Fibroblast of pulmonary artery (primary cell): ENCODE data around the gene TFDP1.

Experiments used
- DNase-seq: peaks from one replicate; pipeline ENCODE4 v3.0.0-alpha.2; 2010; ENCODE audit warnings: low read depth
- H3K4me3 ChIP-seq: replicated peaks from 2 replicates; pipeline ENCODE4 v1.5.1; 2011; ENCODE audit warnings: low read depth, mild to moderate bottlenecking, control low read depth, low read length, moderate library complexity
- CTCF ChIP-seq: IDR thresholded peaks from 2 replicates; pipeline ENCODE4 v1.5.1; 2011; ENCODE audit warnings: mild to moderate bottlenecking, control low read depth, low read length, inconsistent platforms; ENCODE audit errors: missing control alignments

The TFDP1 gene

GRCh38 chr13:113604186-113604585, 19.6 kb downstream of the TFDP1 start:
- no peak for DNase-seq
- H3K4me3 ChIP-seq: no peak overlapping the region
- TF ChIP-seq CTCF: no peak

GRCh38 chr13:113605461-113605860, 20.9 kb downstream of the TFDP1 start:
- H3K4me3 ChIP-seq: no peak overlapping the region
- DNase-seq: no peak

GRCh38 chr13:113605866-113606438, 21.4 kb downstream of the TFDP1 start:
- DNase-seq: no peak
- no peak for TF ChIP-seq CTCF
- H3K4me3 ChIP-seq: no peak overlapping the region

More at GRCh38 chr13:113605461-113605860, 20.9 kb downstream of the TFDP1 start:
- no peak for TF ChIP-seq CTCF

GRCh38 chr13:113607056-113607888, 22.7 kb downstream of the TFDP1 start:
- no peak overlapping the region for H3K4me3 ChIP-seq
- TF ChIP-seq CTCF: no peak
- DNase-seq: no peak

- DNase-seq: no peak
- H3K4me3 ChIP-seq: no peak overlapping the region
- TF ChIP-seq CTCF: no peak
These were observed 23.5 kb downstream of the TFDP1 start for GRCh38 chr13:113607889-113608635.

- DNase-seq: no peak
- TF ChIP-seq CTCF: no peak
- no peak overlapping the region for H3K4me3 ChIP-seq
These were observed 24.5 kb downstream of the TFDP1 start for GRCh38 chr13:113608967-113609533.
